Kidney (tissue), 14 donors: ENCODE results near the gene PDE4D. TPM values are rescaled to one million over a fixed set of nuclear protein-coding genes. Genes with fewer than 3 reads are reported as not detected.

ENCODE experiments used
- DNase-seq, 5 donors: peaks; one replicate each; pipeline ENCODE4 v3.0.0-alpha.2; 2013 to 2020
- FAIRE-seq: peaks from 2 replicates; lab custom pipeline; 2012; peaks lifted over from hg19 to GRCh38; lab: Jason Lieb, UNC
- H3K27ac ChIP-seq, 2 donors: one replicate each; pipeline ENCODE4 v1.7.0; 2013; ENCODE audit warnings: low read depth in 2 of 2, low read length in 2 of 2, inconsistent platforms in 1 of 2
- H3K27me3 ChIP-seq: one replicate; pipeline ENCODE4 v1.7.1; 2013; ENCODE audit warnings: low read length, inconsistent platforms; ENCODE audit not compliant: control insufficient read depth, insufficient read depth
- H3K36me3 ChIP-seq, 3 donors: one replicate each; pipeline versions ENCODE4 v1.7.0 to v1.7.1; 2013; ENCODE audit warnings: low read length in 3 of 3, control low read depth in 1 of 3, inconsistent platforms in 1 of 3; ENCODE audit not compliant: insufficient read depth in 3 of 3, control insufficient read depth in 2 of 3
- H3K4me1 ChIP-seq, 3 donors: one replicate each; pipeline versions ENCODE4 v1.7.0 to v1.7.1; 2013; ENCODE audit warnings: low read length in 3 of 3, inconsistent platforms in 1 of 3, low read depth in 1 of 3; ENCODE audit not compliant: control insufficient read depth in 2 of 3, insufficient read depth in 2 of 3
- H3K4me3 ChIP-seq, 3 donors: one replicate each; pipeline versions ENCODE4 v1.7.0 to v1.8.1; 2013; ENCODE audit warnings: low read length in 3 of 3, control low read depth in 1 of 3, inconsistent platforms in 1 of 3
- H3K9ac ChIP-seq, 3 donors: one replicate each; pipeline versions ENCODE4 v1.7.0 to v1.7.1; 2013; ENCODE audit warnings: low read length in 3 of 3, control low read depth in 1 of 3, inconsistent platforms in 1 of 3
- H3K9me3 ChIP-seq, 3 donors: one replicate each; pipeline versions ENCODE4 v1.7.0 to v1.7.1; 2013; ENCODE audit warnings: low read length in 3 of 3, control low read depth in 1 of 3, inconsistent platforms in 1 of 3; ENCODE audit not compliant: control insufficient read depth in 2 of 3, insufficient read depth in 1 of 3
- intact Hi-C: fragments of 100-400 bp; cut with DNase I; formaldehyde crosslinking; loops from one replicate; pipeline ENCODE4 v1.11.1; 2022
- polyA plus RNA-seq: library from polyadenylated mRNA; stranded (reverse); fragments of 350-450 nt; fragmentation: Illumina TruSeq; extraction: RNeasy Lipid Tissue Mini Kit (QIAGEN cat#74804); gene quantifications from one replicate; pipeline ENCODE4 v1.2.3, GENCODE V29; 2014; ENCODE audit warnings: low read depth, low replicate concordance; ENCODE audit not compliant: insufficient read depth
- total RNA-seq: library from RNA; stranded (reverse); fragmentation: NEBNext Ultra II Directional; extraction: Animal tissue kit (Norgen Biotek cat#: 25700); gene quantifications from one replicate; pipeline ENCODE4 v1.2.1, GENCODE V29; 2021
- TF ChIP-seq, protein P1 (sequence below): IDR thresholded peaks from 3 replicates; pipeline ENCODE4 v1.5.1; 2012; ENCODE audit warnings: mild to moderate bottlenecking, moderate library complexity, borderline replicate concordance; ENCODE audit not compliant: insufficient read depth; ENCODE audit errors: extremely low read depth
- donor health status: control.
- donor health status: control.
- donor health status: control.
- donor health status: control.
- donor health status: control.
- donor health status: DM: yes; HTN: yes; CAD: no.
- donor health status: Normal renal cell carcinoma (clear cell type).

PDE4D gene
- total and polyA plus RNA-seq, 2 donors from 2014 or later = 9.2 to 78.9 TPM

DNA sequence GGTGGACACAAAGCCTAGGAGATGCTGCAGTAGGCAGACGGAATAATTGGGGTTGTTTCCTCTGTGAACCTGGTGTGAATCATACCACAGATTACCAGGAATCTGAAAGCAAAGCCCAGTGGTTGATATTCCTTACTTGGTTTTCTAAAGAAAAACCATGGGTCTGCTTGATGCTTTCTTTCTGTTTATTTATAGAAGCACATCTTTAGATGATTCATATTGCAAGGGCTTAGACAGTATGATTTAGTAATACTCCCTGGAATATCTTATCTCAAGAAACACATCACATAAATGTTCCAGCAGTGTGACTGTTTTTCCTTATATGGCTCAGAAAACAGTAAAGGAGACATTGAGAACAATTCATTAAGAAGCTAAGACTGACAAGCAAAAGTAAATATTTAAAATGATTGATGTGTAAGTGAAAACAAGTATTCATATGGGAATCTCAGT lies 687.4 kb downstream of the PDE4D start:
- Histone ChIP-seq H3K27ac (no peak overlapping the region), H3K4me3 (no peak overlapping the region), H3K27me3 (no peaks in the 10 kb centered on the region), H3K9ac (no peak overlapping the region), H3K4me1 (peaks cover 0 to 10% (median 4%) of the 10 kb centered on the region in 3 donors), H3K9me3 (no peaks in the 10 kb centered on the region), H3K36me3 (peaks cover 0 to 3% (median 0%) of the 10 kb centered on the region in 3 donors)
- peak; percentile 8 for FAIRE-seq
- DNase-seq = no peak
- intact Hi-C loops = no loop called here
- TF ChIP-seq, protein P1, sequence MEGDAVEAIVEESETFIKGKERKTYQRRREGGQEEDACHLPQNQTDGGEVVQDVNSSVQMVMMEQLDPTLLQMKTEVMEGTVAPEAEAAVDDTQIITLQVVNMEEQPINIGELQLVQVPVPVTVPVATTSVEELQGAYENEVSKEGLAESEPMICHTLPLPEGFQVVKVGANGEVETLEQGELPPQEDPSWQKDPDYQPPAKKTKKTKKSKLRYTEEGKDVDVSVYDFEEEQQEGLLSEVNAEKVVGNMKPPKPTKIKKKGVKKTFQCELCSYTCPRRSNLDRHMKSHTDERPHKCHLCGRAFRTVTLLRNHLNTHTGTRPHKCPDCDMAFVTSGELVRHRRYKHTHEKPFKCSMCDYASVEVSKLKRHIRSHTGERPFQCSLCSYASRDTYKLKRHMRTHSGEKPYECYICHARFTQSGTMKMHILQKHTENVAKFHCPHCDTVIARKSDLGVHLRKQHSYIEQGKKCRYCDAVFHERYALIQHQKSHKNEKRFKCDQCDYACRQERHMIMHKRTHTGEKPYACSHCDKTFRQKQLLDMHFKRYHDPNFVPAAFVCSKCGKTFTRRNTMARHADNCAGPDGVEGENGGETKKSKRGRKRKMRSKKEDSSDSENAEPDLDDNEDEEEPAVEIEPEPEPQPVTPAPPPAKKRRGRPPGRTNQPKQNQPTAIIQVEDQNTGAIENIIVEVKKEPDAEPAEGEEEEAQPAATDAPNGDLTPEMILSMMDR = no peak

DNA sequence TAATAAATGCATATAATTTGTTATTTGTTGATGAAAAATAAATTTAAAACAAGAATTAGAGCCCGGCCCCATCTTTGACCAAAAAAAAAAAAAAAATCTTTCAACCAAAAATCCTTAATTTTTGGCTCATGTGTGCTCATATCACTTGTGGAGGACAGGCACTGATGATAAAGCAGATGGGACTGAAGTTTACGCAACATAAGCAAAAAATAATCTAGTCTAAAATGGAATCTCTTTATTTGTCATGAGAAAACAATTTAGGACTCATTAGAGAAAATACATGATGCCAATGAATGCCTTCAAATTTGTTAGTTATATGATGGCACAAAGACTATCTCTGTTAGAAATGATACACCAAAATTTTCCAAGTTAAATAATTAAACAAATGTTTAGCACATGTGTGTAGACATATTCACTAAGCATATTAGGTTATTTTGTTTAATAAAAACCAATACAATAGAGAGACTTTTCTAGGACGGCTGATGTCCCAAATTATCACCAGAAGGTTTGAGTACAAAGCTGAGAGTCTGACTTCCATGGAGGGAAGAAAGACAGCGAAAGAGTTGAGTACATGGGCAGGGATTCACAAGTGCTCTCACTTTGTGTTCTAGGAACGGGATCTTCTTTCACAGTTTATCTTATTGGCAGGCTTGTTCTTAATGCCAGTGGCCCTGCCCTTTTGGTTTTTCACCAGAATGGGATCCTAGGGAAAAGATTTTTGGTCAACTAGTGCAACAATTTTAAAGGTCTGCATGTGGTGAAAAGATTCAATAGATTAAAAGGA lies 689.2 kb downstream of the PDE4D start:
- no peak for FAIRE-seq
- TF ChIP-seq, protein P1 = no peak
- peaks cover 0 to 6% (median 2%) of the 10 kb centered on the region in 3 donors for H3K4me1 ChIP-seq
- H3K4me3 ChIP-seq = no peak overlapping the region
- no peaks in the 10 kb centered on the region for H3K9me3 ChIP-seq
- DNase-seq = no peak
- no peaks in the 10 kb centered on the region for H3K27me3 ChIP-seq
- intact Hi-C loops = no loop called here
- H3K9ac ChIP-seq = no peak overlapping the region
- no peaks in the 10 kb centered on the region for H3K36me3 ChIP-seq
- H3K27ac ChIP-seq = peak overlapping the region in 1 of 2 donors; percentile 57

DNA sequence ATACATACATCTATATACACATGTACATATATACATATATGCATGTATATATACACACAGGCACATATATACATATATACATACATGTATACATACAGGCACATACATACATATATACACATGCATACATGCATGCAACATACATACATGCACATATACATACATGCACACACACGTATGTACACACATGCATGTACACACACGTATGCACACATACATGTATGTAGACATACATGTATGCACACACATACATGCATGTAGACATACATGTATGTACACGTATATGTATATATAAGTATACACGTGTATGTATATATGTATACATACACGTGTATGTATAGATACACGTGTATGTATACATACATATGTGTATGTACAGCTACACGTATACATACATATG lies 693.7 kb downstream of the PDE4D start:
- FAIRE-seq (no peak), DNase-seq (no peak)
- Histone ChIP-seq H3K27me3 (no peaks in the 10 kb centered on the region), H3K9me3 (peaks cover 0 to 3% (median 0%) of the 10 kb centered on the region in 3 donors), H3K27ac (no peak overlapping the region), H3K4me1 (no peaks in the 10 kb centered on the region), H3K4me3 (no peak overlapping the region), H3K9ac (no peak overlapping the region), H3K36me3 (peaks cover 0 to 3% (median 3%) of the 10 kb centered on the region in 3 donors)
- TF ChIP-seq, protein P1 = no peak
- intact Hi-C loops = no loop called here
